Nephron (organoid): ENCODE results near the gene ZCCHC7.

Experiments
- H3K27ac Mint-ChIP-seq, 3 experiments: 2 replicates each; pipeline ENCODE4 v1.8.0; 2020; ENCODE audit warnings: mixed read lengths in 3 of 3, mild to moderate bottlenecking in 2 of 3, moderate library complexity in 1 of 3
- H3K27me3 Mint-ChIP-seq: 2 replicates; pipeline ENCODE4 v1.8.0; 2021; ENCODE audit warnings: low read depth, mild to moderate bottlenecking, moderate library complexity, mixed read lengths
- H3K36me3 Mint-ChIP-seq: 2 replicates; pipeline ENCODE4 v1.8.0; 2020; ENCODE audit warnings: low read depth, mixed read lengths
- H3K4me1 Mint-ChIP-seq: 2 replicates; pipeline ENCODE4 v1.8.0; 2020; ENCODE audit warnings: mixed read lengths
- H3K4me3 Mint-ChIP-seq, 3 experiments: 2 replicates each; pipeline ENCODE4 v1.8.0; 2020; ENCODE audit warnings: mild to moderate bottlenecking in 3 of 3, mixed read lengths in 3 of 3, moderate library complexity in 2 of 3
- H3K9me3 Mint-ChIP-seq: 2 replicates; pipeline ENCODE4 v1.8.0; 2020; ENCODE audit warnings: mixed read lengths
- CTCF ChIP-seq, 3 experiments: fragments of 200-600 bp; sonication (generic); IDR thresholded peaks; one replicate each; pipeline ENCODE4 v1.5.0; 2021; ENCODE audit warnings: antibody characterized with exemption in 3 of 3; ENCODE audit not compliant: unreplicated experiment in 3 of 3

ZCCHC7 gene

GRCh38 chr9:37369671-37370070, 249.3 kb downstream of the ZCCHC7 start:
- H3K9me3 Mint-ChIP-seq: no peaks in the 10 kb centered on the region
- no peak for TF ChIP-seq CTCF (IDR thresholded peaks at IDR 0.05; ENCODE audit: unreplicated experiment in 3 of 3)
- no peaks in the 10 kb centered on the region for H3K36me3 Mint-ChIP-seq
- no peaks in the 10 kb centered on the region for H3K4me1 Mint-ChIP-seq
- peaks cover 6% of the 10 kb centered on the region for H3K27me3 Mint-ChIP-seq
- H3K4me3 Mint-ChIP-seq: no peak overlapping the region
- no peak overlapping the region for H3K27ac Mint-ChIP-seq

- Mint-ChIP-seq H3K27me3 (peaks cover 6% of the 10 kb centered on the region), H3K4me3 (no peak overlapping the region), H3K9me3 (no peaks in the 10 kb centered on the region), H3K27ac (no peak overlapping the region), H3K4me1 (no peaks in the 10 kb centered on the region), H3K36me3 (no peaks in the 10 kb centered on the region)
- TF ChIP-seq CTCF (IDR thresholded peaks at IDR 0.05; ENCODE audit: unreplicated experiment in 3 of 3): no peak
Measured at GRCh38 chr9:37370282-37370681, 249.9 kb downstream of the ZCCHC7 start.

GRCh38 chr9:37370968-37371563, 250.7 kb downstream of the ZCCHC7 start:
- Mint-ChIP-seq H3K4me3 (no peak overlapping the region), H3K27me3 (peaks cover 6% of the 10 kb centered on the region), H3K27ac (no peak overlapping the region), H3K4me1 (no peaks in the 10 kb centered on the region), H3K9me3 (no peaks in the 10 kb centered on the region), H3K36me3 (no peaks in the 10 kb centered on the region)
- no peak for TF ChIP-seq CTCF (IDR thresholded peaks at IDR 0.05; ENCODE audit: unreplicated experiment in 3 of 3)

GRCh38 chr9:37371565-37372464, 251.4 kb downstream of the ZCCHC7 start:
- Mint-ChIP-seq H3K4me3 (no peak overlapping the region), H3K9me3 (no peaks in the 10 kb centered on the region), H3K27ac (no peak overlapping the region), H3K27me3 (peaks cover 6% of the 10 kb centered on the region), H3K4me1 (no peaks in the 10 kb centered on the region), H3K36me3 (no peaks in the 10 kb centered on the region)
- TF ChIP-seq CTCF (IDR thresholded peaks at IDR 0.05; ENCODE audit: unreplicated experiment in 3 of 3): no peak

- no peaks in the 10 kb centered on the region for H3K9me3 Mint-ChIP-seq
- H3K27ac Mint-ChIP-seq: no peak overlapping the region
- no peaks in the 10 kb centered on the region for H3K4me1 Mint-ChIP-seq
- H3K27me3 Mint-ChIP-seq: peaks cover 6% of the 10 kb centered on the region
- no peak overlapping the region for H3K4me3 Mint-ChIP-seq
- TF ChIP-seq CTCF (IDR thresholded peaks at IDR 0.05; ENCODE audit: unreplicated experiment in 3 of 3): no peak
- no peaks in the 10 kb centered on the region for H3K36me3 Mint-ChIP-seq
Measured at GRCh38 chr9:37372839-37373238, 252.5 kb downstream of the ZCCHC7 start.
